GM13977 (cell line): Measurements from ENCODE around the gene RPS29.
A peak's percentile ranks its signal among the peaks of the same experiment; 100 is the strongest.
"Not testable (repeated sequence)": the region's sequence is repeated elsewhere in the genome, so short reads cannot be mapped to it uniquely, and the experiment has no call there.

Source experiments
- DNase-seq: peaks from one replicate; pipeline ENCODE4 v3.0.0; 2012; ENCODE audit warnings: low spot score
- CTCF ChIP-seq: IDR thresholded peaks from 2 replicates; pipeline ENCODE4 v1.5.1; 2012; ENCODE audit warnings: mild to moderate bottlenecking, control low read depth; ENCODE audit not compliant: insufficient read depth; ENCODE audit errors: extremely low read depth, missing control alignments
- in situ Hi-C: fragments of 300-500 bp; cut with MboI; formaldehyde crosslinking; loops from one replicate; pipeline ENCODE4 v1.12.0; 2022; ENCODE audit warnings: low sequenced_read_pairs, low pct_unique_long_range_greater_than_20kb, mixed read lengths, inconsistent platforms; ENCODE audit not compliant: unreplicated experiment

Gene RPS29

GRCh38 chr14:49598189-49598484 is 12.0 kb upstream of the RPS29 start:
- no peak for TF ChIP-seq CTCF
- DNase-seq = no peak
- in situ Hi-C loops = no loop called here

GRCh38 chr14:49594347-49595091 is 8.3 kb upstream of the RPS29 start:
- in situ Hi-C loops = no loop called here
- peak; percentile 46 for DNase-seq
- TF ChIP-seq CTCF = no peak

GRCh38 chr14:49593016-49593415 is 6.8 kb upstream of the RPS29 start:
- TF ChIP-seq CTCF = no peak
- in situ Hi-C loops = no loop called here
- DNase-seq = no peak

- no peak for DNase-seq
- in situ Hi-C loops = no loop called here
- TF ChIP-seq CTCF = no peak
Measured at GRCh38 chr14:49589387-49589786, 3.2 kb upstream of the RPS29 start.

- peak; percentile 50 for DNase-seq
- in situ Hi-C loops = no loop called here
- TF ChIP-seq CTCF = peak; percentile 83
Measured at GRCh38 chr14:49586673-49587460, 687 bp upstream of the RPS29 start.

- DNase-seq, in situ Hi-C loops: not testable (repeated sequence)
Measured at GRCh38 chr14:49584981-49585640, 1.1 kb downstream of the RPS29 start.

GRCh38 chr14:49584058-49584457 is 2.1 kb downstream of the RPS29 start:
- TF ChIP-seq CTCF = no peak
- no peak for DNase-seq
- in situ Hi-C loops = no loop called here
